Heart left ventricle (tissue), 16 donors: ENCODE measurements around the gene HIPK1. TPM values are rescaled to one million over a fixed set of nuclear protein-coding genes. Genes with fewer than 3 reads are reported as not detected.

ENCODE experiments used
- ATAC-seq, 4 donors: fragments of 200-7000 bp; cut with Tn5 transposase; one replicate each; pipeline ENCODE4 v1.9.1; 2020 to 2022; ENCODE audit warnings: moderate library complexity in 4 of 4, mild to moderate bottlenecking in 3 of 4, moderate number of reproducible peaks in 1 of 4
- DNase-seq, 5 donors: peaks; one replicate each; pipeline ENCODE4 v3.0.0-alpha.2; 2020
- H3K27ac ChIP-seq, 12 donors: fragments of 200-600 bp; sonication (generic) in 4 of 12; one replicate each; pipeline versions ENCODE4 v1.5.0 to v1.8.0; 2016 to 2022; ENCODE audit warnings: mild to moderate bottlenecking in 2 of 12
- H3K27me3 ChIP-seq, 9 donors: fragments of 200-600 bp; sonication (generic) in 2 of 9; one replicate each; pipeline versions ENCODE4 v1.5.1 to v1.8.0; 2016 to 2022; ENCODE audit warnings: mild to moderate bottlenecking in 3 of 9
- H3K36me3 ChIP-seq, 9 donors: fragments of 200-600 bp; sonication (generic) in 2 of 9; one replicate each; pipeline versions ENCODE4 v1.5.0 to v1.8.0; 2018 to 2022; ENCODE audit warnings: mild to moderate bottlenecking in 2 of 9
- H3K4me1 ChIP-seq, 12 donors: fragments of 200-600 bp; sonication (generic) in 4 of 12; one replicate each; pipeline versions ENCODE4 v1.5.0 to v1.8.0; 2016 to 2022; ENCODE audit warnings: mild to moderate bottlenecking in 3 of 12
- H3K4me3 ChIP-seq, 12 donors: fragments of 200-600 bp; sonication (generic) in 4 of 12; one replicate each; pipeline versions ENCODE4 v1.5.0 to v1.8.0; 2017 to 2022; ENCODE audit warnings: mild to moderate bottlenecking in 9 of 12, moderate library complexity in 4 of 12
- H3K9me3 ChIP-seq, 12 donors: fragments of 200-600 bp; sonication (generic) in 4 of 12; one replicate each; pipeline versions ENCODE4 v1.5.0 to v1.8.0; 2016 to 2022; ENCODE audit warnings: mild to moderate bottlenecking in 1 of 12
- POLR2A ChIP-seq, 2 donors: fragments of 450-650 bp; IDR thresholded peaks; one replicate each; pipeline ENCODE4 v1.6.1; 2017; ENCODE audit warnings: antibody characterized with exemption in 2 of 2, mild to moderate bottlenecking in 2 of 2, moderate library complexity in 2 of 2
- WGBS, 4 donors: extraction: QIAGEN DNeasy Blood & Tissue Kit in 2 of 4; methylation state at CpG; one replicate each; pipeline versions ENCODE4 v1.1.5 to v1.1.7; 2013 to 2018; 5-methylcytosine and 5-hydroxymethylcytosine counted together
- intact Hi-C, 10 donors: fragments of 100-400 bp; cut with DNase I; formaldehyde crosslinking; loops; one replicate each; pipeline versions ENCODE4 v1.11.1 to v1.14.2; 2022
- polyA plus RNA-seq, 2 donors: library from polyadenylated mRNA; stranded (reverse); fragments of 200-250 nt; gene quantifications; one replicate each; pipeline ENCODE4 v1.2.3, GENCODE V29; 2013
- total RNA-seq, 9 donors: library from RNA; depleted of rRNA in 2 of 9; stranded (reverse); fragments of >200 nt in 2 of 9; fragmentation: NEBNext Ultra II Directional in 3 of 9; extraction: Animal tissue kit (Norgen Biotek cat#: 25700) in 3 of 9; gene quantifications; one replicate each; pipeline versions ENCODE4 v1.1.0 to v1.2.4, GENCODE V29; 2016 to 2023
- TF ChIP-seq, protein P1 (sequence below), 12 donors: fragments of 200-600 bp; sonication (generic) in 4 of 12; IDR thresholded peaks; one replicate each; pipeline versions ENCODE4 v1.5.0 to v1.8.0; 2018 to 2022; ENCODE audit warnings: antibody characterized with exemption in 12 of 12, mild to moderate bottlenecking in 5 of 12
- donor health status: ischemic (EF 13 %, LVEDD 7.1; RV severe dilation, severe dysfunction).
- donor health status: healthy with polysubstance abuse.
- donor health status: DM: no; HTN: yes; CAD: no.
- donor health status: DM: no; HTN: no; CAD: no.
- donor health status: ischemic (EF 25% LVEDD 6.9; RV normal size, moderate dysfunction).
- donor health status: ischemic (EF 25% LVEDD 5.7; RV mildly dilated, moderate dysfunction).
- donor health status: healthy.
- donor health status: DM: yes; HTN: yes; CAD: no.
- donor health status: ischemic (EF 35%, LVEDD 5.7; RV mildly dilated, moderate dysfunction).
- donor health status: nonischemic (EF 11% LVEDD 7.7; RV severe dilation, severe dysfunction).
- donor health status: DM: yes; HTN: yes; CAD: no.
- donor health status: PGD.
- donor health status: ischemic (EF 29% LVEDD 5.4; RV normal size, mild dysfunction).
- donor health status: nonischemic (EF 23%, LVEDD 6.1; RV moderate dilation, normal function).

HIPK1 gene
- total and polyA plus RNA-seq, 11 donors, result 7.0 to 102 (median 52.4) TPM

DNA sequence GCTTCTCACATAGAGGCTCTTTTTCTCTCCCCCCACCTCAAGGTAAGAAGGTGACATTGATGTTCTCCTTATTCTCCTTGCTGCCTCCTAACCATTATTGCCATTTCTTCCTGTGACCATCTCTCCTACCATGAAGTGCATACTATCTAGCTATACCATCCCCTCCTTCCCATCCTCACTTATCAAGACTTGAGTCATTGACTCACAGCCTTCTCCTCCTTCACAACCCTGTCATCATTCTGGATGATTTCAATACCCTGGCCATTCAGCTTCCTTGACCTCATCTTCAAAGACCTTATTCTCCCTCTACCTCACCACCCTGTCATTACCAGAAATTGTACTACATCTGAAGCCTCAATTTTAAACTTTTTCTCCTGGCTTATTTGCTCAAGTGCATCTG is 10.9 kb upstream of the HIPK1 start:
- Histone ChIP-seq H3K4me3 (no peak overlapping the region), H3K4me1 (peaks cover 0 to 4% (median 3%) of the 10 kb centered on the region in 12 donors), H3K27me3 (no peaks in the 10 kb centered on the region), H3K27ac (no peak overlapping the region), H3K36me3 (no peaks in the 10 kb centered on the region), H3K9me3 (no peaks in the 10 kb centered on the region)
- DNase-seq (no peak), ATAC-seq (no peak)
- TF ChIP-seq, protein P1, sequence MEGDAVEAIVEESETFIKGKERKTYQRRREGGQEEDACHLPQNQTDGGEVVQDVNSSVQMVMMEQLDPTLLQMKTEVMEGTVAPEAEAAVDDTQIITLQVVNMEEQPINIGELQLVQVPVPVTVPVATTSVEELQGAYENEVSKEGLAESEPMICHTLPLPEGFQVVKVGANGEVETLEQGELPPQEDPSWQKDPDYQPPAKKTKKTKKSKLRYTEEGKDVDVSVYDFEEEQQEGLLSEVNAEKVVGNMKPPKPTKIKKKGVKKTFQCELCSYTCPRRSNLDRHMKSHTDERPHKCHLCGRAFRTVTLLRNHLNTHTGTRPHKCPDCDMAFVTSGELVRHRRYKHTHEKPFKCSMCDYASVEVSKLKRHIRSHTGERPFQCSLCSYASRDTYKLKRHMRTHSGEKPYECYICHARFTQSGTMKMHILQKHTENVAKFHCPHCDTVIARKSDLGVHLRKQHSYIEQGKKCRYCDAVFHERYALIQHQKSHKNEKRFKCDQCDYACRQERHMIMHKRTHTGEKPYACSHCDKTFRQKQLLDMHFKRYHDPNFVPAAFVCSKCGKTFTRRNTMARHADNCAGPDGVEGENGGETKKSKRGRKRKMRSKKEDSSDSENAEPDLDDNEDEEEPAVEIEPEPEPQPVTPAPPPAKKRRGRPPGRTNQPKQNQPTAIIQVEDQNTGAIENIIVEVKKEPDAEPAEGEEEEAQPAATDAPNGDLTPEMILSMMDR (IDR thresholded peaks at IDR 0.05), result no peak
- TF ChIP-seq POLR2A (IDR thresholded peaks at IDR 0.05), result no peak
- intact Hi-C loops, result no loop called here

DNA sequence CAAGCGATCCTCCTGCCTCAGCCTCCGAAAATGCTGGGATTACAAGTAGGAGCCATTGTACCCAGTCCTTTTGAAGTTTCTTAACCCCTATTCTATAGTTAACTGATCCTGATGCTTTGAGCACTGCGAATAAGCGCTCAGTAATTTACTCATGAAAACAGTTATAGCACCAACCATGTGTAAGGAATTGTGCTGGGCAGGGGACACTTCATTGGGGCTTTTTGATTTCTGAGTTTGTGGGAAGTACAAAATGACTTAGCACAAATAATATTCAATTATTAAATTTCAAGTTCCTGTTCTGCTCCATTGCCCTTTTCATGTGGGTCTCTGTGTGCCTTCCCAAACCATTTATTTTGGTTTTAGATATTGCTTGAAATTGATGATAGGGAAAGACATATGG is 6.2 kb upstream of the HIPK1 start:
- DNase-seq, result no peak
- no peak for ATAC-seq
- Histone ChIP-seq H3K27ac (no peak overlapping the region), H3K4me3 (no peak overlapping the region), H3K27me3 (no peaks in the 10 kb centered on the region), H3K9me3 (no peaks in the 10 kb centered on the region), H3K36me3 (no peaks in the 10 kb centered on the region), H3K4me1 (peaks cover 0 to 7% (median 1%) of the 10 kb centered on the region in 12 donors)
- intact Hi-C loops, result no loop called here
- WGBS, 4 donors, result 69 to 97% (median 95%) methylated on average over 4 of the region's 4 CpGs
- TF ChIP-seq, protein P1 (IDR thresholded peaks at IDR 0.05), result no peak
- TF ChIP-seq POLR2A (IDR thresholded peaks at IDR 0.05), result no peak

DNA sequence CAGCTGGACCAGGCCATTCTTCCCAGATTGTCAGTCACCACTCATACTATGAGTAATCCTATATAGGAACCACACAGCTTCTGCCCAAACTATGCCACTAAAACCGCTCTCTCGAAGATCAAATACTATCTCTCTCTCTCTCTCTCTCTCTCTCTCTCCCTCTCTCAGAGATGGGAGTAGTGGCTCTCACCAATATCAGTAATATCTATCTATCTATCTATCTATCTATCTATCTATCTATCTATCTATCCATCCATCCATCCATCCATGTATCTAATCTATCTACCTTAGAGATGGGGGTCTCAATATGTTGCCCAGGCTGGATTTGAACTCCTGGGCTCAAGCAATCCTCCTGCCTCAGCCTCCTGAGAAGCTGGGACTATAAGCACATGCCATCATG is 4.7 kb upstream of the HIPK1 start:
- 85 to 96% (median 95%) methylated on average over 2 of the region's 2 CpGs for WGBS, 4 donors
- TF ChIP-seq, protein P1 (IDR thresholded peaks at IDR 0.05), result no peak
- no peak for TF ChIP-seq POLR2A (IDR thresholded peaks at IDR 0.05)
- DNase-seq, result no peak

DNA sequence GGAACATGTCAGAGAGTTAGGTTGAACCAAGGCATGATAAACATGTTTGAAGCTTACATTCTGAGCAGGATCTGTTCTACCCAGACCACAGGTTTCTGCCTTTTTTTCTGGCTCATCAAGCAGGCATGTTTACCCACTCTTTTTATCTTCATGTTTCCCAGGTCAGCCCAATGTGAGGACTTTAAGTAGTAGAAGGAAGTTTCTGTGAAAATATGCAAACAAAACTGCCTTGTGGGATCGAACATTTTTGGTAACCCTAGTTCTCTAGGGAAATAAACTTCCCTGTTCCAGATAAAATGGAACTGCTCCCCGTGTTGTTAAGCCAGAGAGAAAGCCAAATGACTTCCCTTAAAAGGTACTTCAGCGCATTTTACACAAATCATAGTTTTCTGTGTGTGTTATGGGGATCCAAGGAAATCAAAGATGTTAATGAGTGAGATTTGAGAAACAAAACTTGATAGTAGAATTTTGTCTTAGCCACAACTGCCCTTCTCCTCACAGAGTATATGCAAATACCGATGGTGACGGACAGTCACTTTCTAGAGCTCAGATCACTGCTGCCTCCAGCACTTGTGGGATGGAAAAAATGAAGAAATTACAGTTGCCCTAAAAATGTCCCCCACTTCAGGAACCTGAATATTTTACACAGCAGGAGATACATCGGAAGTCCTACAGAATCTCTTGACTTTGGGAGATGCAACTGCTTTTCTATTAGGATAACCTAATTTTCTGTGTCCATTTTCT is 765 bp upstream of the HIPK1 start:
- TF ChIP-seq POLR2A (IDR thresholded peaks at IDR 0.05), result no peak
- TF ChIP-seq, protein P1 (IDR thresholded peaks at IDR 0.05), result no peak
- intact Hi-C loops, result loop anchor here in 3 of 10 donors (1.0 to 2.0 kb wide), 3 partner anchors 22 to 116 kb away; partner anchors contain the start of genes AP4B1 (in 1 of the 3), DCLRE1B (in 1 of the 3) and RSBN1 (in 1 of the 3)
- ATAC-seq, result peak in 2 of 4 donors; percentile 22 to 29

More for the DNA sequence above, 4.7 kb upstream of the HIPK1 start:
- Histone ChIP-seq H3K4me1 (peaks cover 0 to 14% (median 5%) of the 10 kb centered on the region in 12 donors), H3K27ac (no peak overlapping the region), H3K27me3 (no peaks in the 10 kb centered on the region), H3K9me3 (no peaks in the 10 kb centered on the region), H3K36me3 (no peaks in the 10 kb centered on the region), H3K4me3 (no peak overlapping the region)
- no peak for ATAC-seq
- intact Hi-C loops, result no loop called here

More for the DNA sequence above, 765 bp upstream of the HIPK1 start:
- no peaks in the 10 kb centered on the region for H3K36me3 ChIP-seq
- WGBS, 4 donors, result 22 to 27% (median 24%) methylated on average over 6 of the region's 6 CpGs
- H3K27ac ChIP-seq, result peak overlapping the region; percentile 62 to 98 (median 95)
- H3K27me3 ChIP-seq, result no peaks in the 10 kb centered on the region
- DNase-seq, result no peak
- peak overlapping the region; percentile 73 to 99 (median 94) for H3K4me3 ChIP-seq
- peaks cover 6 to 44% (median 33%) of the 10 kb centered on the region in 12 donors for H3K4me1 ChIP-seq
- no peaks in the 10 kb centered on the region for H3K9me3 ChIP-seq
